ENCODE data around the gene PLEKHM1. TPM values are rescaled to one million over a fixed set of nuclear protein-coding genes. Genes with fewer than 3 reads are reported as not detected.
"Not testable (repeated sequence)": the region's sequence is repeated elsewhere in the genome, so short reads cannot be mapped to it uniquely, and the experiment has no call there.

PLEKHM1 gene
- total RNA-seq, 1 donor from 2014 or later = 41.9 TPM

GRCh38 chr17:45451660-45452059, 38.9 kb downstream of the PLEKHM1 start:
- H3K4me3 ChIP-seq (ENCODE audit: insufficient read depth, low read depth, low read length); FAIRE-seq: not testable (repeated sequence)

GRCh38 chr17:45451131-45451530, 39.4 kb downstream of the PLEKHM1 start:
- no peaks in the 10 kb centered on the region for H3K27me3 ChIP-seq (ENCODE audit: insufficient read depth, low read length)
- no peak overlapping the region for H3K27ac Mint-ChIP-seq (ENCODE audit: unreplicated experiment)
- H3K4me3 ChIP-seq (ENCODE audit: insufficient read depth, low read depth, low read length) = no peak overlapping the region
- H3K4me1 ChIP-seq (ENCODE audit: insufficient read depth, low read length) = peaks cover 2% of the 10 kb centered on the region
- TF ChIP-seq CTCF (IDR thresholded peaks at IDR 0.05; ENCODE audit: insufficient read depth, low read depth, low read length) (no peak), EZH2 (IDR thresholded peaks at IDR 0.05; ENCODE audit: insufficient read depth, low read length) (no peak)
- no peaks in the 10 kb centered on the region for H3K27me3 Mint-ChIP-seq (ENCODE audit: low read depth, unreplicated experiment)
- no peak overlapping the region for H3K9ac ChIP-seq (ENCODE audit: low read length)
- no peak overlapping the region for H3K4me3 Mint-ChIP-seq (ENCODE audit: unreplicated experiment)
- no peaks in the 10 kb centered on the region for H3K9me3 Mint-ChIP-seq (ENCODE audit: unreplicated experiment)
- DNase-seq (ENCODE audit: low read depth) (no peak), FAIRE-seq (no peak)
- H3K4me1 Mint-ChIP-seq (ENCODE audit: low read depth, unreplicated experiment) = peaks cover 5% of the 10 kb centered on the region
- H4K20me1 ChIP-seq (ENCODE audit: insufficient read depth, low read length) = no peaks in the 10 kb centered on the region
- no peak overlapping the region for H3K4me2 ChIP-seq (ENCODE audit: low read length)
- H3K36me3 Mint-ChIP-seq (ENCODE audit: low read depth, unreplicated experiment) = peaks cover 12% of the 10 kb centered on the region
- no peak overlapping the region for H2AFZ ChIP-seq (ENCODE audit: low read depth, low read length)
- H3K36me3 ChIP-seq (ENCODE audit: insufficient read depth, low read length) = peaks cover 2% of the 10 kb centered on the region
- no peaks in the 10 kb centered on the region for H3K9me3 ChIP-seq (ENCODE audit: insufficient read depth, low read depth, low read length)
- no peaks in the 10 kb centered on the region for H3K79me2 ChIP-seq (ENCODE audit: insufficient read depth, low read length)
- H3K27ac ChIP-seq (ENCODE audit: low read depth, low read length) = no peak overlapping the region

More at GRCh38 chr17:45451660-45452059, 38.9 kb downstream of the PLEKHM1 start:
- H3K27ac ChIP-seq (ENCODE audit: low read depth, low read length); H3K9ac ChIP-seq (ENCODE audit: low read length); H3K9me3 Mint-ChIP-seq (ENCODE audit: unreplicated experiment); H3K27ac Mint-ChIP-seq (ENCODE audit: unreplicated experiment); H3K4me3 Mint-ChIP-seq (ENCODE audit: unreplicated experiment); H3K9me3 ChIP-seq (ENCODE audit: insufficient read depth, low read depth, low read length); H3K79me2 ChIP-seq (ENCODE audit: insufficient read depth, low read length); H2AFZ ChIP-seq (ENCODE audit: low read depth, low read length); DNase-seq (ENCODE audit: low read depth); H4K20me1 ChIP-seq (ENCODE audit: insufficient read depth, low read length); H3K4me1 Mint-ChIP-seq (ENCODE audit: low read depth, unreplicated experiment); H3K4me2 ChIP-seq (ENCODE audit: low read length); H3K27me3 Mint-ChIP-seq (ENCODE audit: low read depth, unreplicated experiment); H3K36me3 ChIP-seq (ENCODE audit: insufficient read depth, low read length); H3K27me3 ChIP-seq (ENCODE audit: insufficient read depth, low read length); H3K4me1 ChIP-seq (ENCODE audit: insufficient read depth, low read length): not testable (repeated sequence)
- peaks cover 14% of the 10 kb centered on the region for H3K36me3 Mint-ChIP-seq (ENCODE audit: low read depth, unreplicated experiment)

- not testable (repeated sequence) for H3K36me3 Mint-ChIP-seq (ENCODE audit: low read depth, unreplicated experiment); H3K79me2 ChIP-seq (ENCODE audit: insufficient read depth, low read length); H3K4me2 ChIP-seq (ENCODE audit: low read length); H3K9me3 Mint-ChIP-seq (ENCODE audit: unreplicated experiment); H2AFZ ChIP-seq (ENCODE audit: low read depth, low read length); H3K9me3 ChIP-seq (ENCODE audit: insufficient read depth, low read depth, low read length); DNase-seq (ENCODE audit: low read depth); H3K27ac Mint-ChIP-seq (ENCODE audit: unreplicated experiment); H3K27me3 ChIP-seq (ENCODE audit: insufficient read depth, low read length); H3K4me1 Mint-ChIP-seq (ENCODE audit: low read depth, unreplicated experiment); H3K4me3 Mint-ChIP-seq (ENCODE audit: unreplicated experiment); FAIRE-seq; H3K9ac ChIP-seq (ENCODE audit: low read length); H3K4me1 ChIP-seq (ENCODE audit: insufficient read depth, low read length); H3K36me3 ChIP-seq (ENCODE audit: insufficient read depth, low read length); H3K27me3 Mint-ChIP-seq (ENCODE audit: low read depth, unreplicated experiment); H3K4me3 ChIP-seq (ENCODE audit: insufficient read depth, low read depth, low read length); H4K20me1 ChIP-seq (ENCODE audit: insufficient read depth, low read length); H3K27ac ChIP-seq (ENCODE audit: low read depth, low read length)
Observed at GRCh38 chr17:45449708-45450329, 40.7 kb downstream of the PLEKHM1 start.

GRCh38 chr17:45449260-45449659, 41.3 kb downstream of the PLEKHM1 start:
- H3K4me2 ChIP-seq (ENCODE audit: low read length); H3K4me3 ChIP-seq (ENCODE audit: insufficient read depth, low read depth, low read length); H4K20me1 ChIP-seq (ENCODE audit: insufficient read depth, low read length); H2AFZ ChIP-seq (ENCODE audit: low read depth, low read length); DNase-seq (ENCODE audit: low read depth); H3K27ac Mint-ChIP-seq (ENCODE audit: unreplicated experiment); H3K36me3 Mint-ChIP-seq (ENCODE audit: low read depth, unreplicated experiment); H3K36me3 ChIP-seq (ENCODE audit: insufficient read depth, low read length); H3K4me1 Mint-ChIP-seq (ENCODE audit: low read depth, unreplicated experiment); H3K27me3 Mint-ChIP-seq (ENCODE audit: low read depth, unreplicated experiment); H3K9me3 Mint-ChIP-seq (ENCODE audit: unreplicated experiment); H3K4me1 ChIP-seq (ENCODE audit: insufficient read depth, low read length); H3K79me2 ChIP-seq (ENCODE audit: insufficient read depth, low read length); H3K4me3 Mint-ChIP-seq (ENCODE audit: unreplicated experiment); H3K27ac ChIP-seq (ENCODE audit: low read depth, low read length); H3K9ac ChIP-seq (ENCODE audit: low read length); H3K27me3 ChIP-seq (ENCODE audit: insufficient read depth, low read length); H3K9me3 ChIP-seq (ENCODE audit: insufficient read depth, low read depth, low read length); FAIRE-seq: not testable (repeated sequence)

GRCh38 chr17:45448483-45448882, 42.0 kb downstream of the PLEKHM1 start:
- H3K4me1 ChIP-seq (ENCODE audit: insufficient read depth, low read length); H3K4me2 ChIP-seq (ENCODE audit: low read length); FAIRE-seq; H3K9me3 Mint-ChIP-seq (ENCODE audit: unreplicated experiment); H3K9ac ChIP-seq (ENCODE audit: low read length); H3K9me3 ChIP-seq (ENCODE audit: insufficient read depth, low read depth, low read length); H3K4me3 ChIP-seq (ENCODE audit: insufficient read depth, low read depth, low read length); H3K27me3 Mint-ChIP-seq (ENCODE audit: low read depth, unreplicated experiment); H3K36me3 Mint-ChIP-seq (ENCODE audit: low read depth, unreplicated experiment); H3K79me2 ChIP-seq (ENCODE audit: insufficient read depth, low read length); H3K36me3 ChIP-seq (ENCODE audit: insufficient read depth, low read length); H3K27ac ChIP-seq (ENCODE audit: low read depth, low read length); H3K27me3 ChIP-seq (ENCODE audit: insufficient read depth, low read length); H4K20me1 ChIP-seq (ENCODE audit: insufficient read depth, low read length); H2AFZ ChIP-seq (ENCODE audit: low read depth, low read length); H3K4me1 Mint-ChIP-seq (ENCODE audit: low read depth, unreplicated experiment); H3K4me3 Mint-ChIP-seq (ENCODE audit: unreplicated experiment); H3K27ac Mint-ChIP-seq (ENCODE audit: unreplicated experiment); DNase-seq (ENCODE audit: low read depth): not testable (repeated sequence)
